DMS 273 treated with DMSO at 0.1 percent for 48 hours (cell line): ENCODE data around the gene GPR173.

ENCODE experiments used
- DNase-seq: peaks from one replicate; lab custom pipeline; 2025; lab: John Stamatoyannopoulos, UW

GPR173 gene

GRCh38 chrX:53048169-53049126, at the start of gene GPR173:
Gene GPR173, plus strand, starts transcription at chrX:53048789. Its CDS starts 27,833 bp downstream, at chrX:53076622.
- no peak for DNase-seq

- DNase-seq: no peak
Measured at GRCh38 chrX:53000447-53001135, 48.0 kb upstream of the GPR173 start.

- no peak for DNase-seq
Measured at GRCh38 chrX:53001958-53002357, 46.6 kb upstream of the GPR173 start.

- no peak for DNase-seq
Measured at GRCh38 chrX:53003111-53003510, 45.5 kb upstream of the GPR173 start.

GRCh38 chrX:53004038-53004437, 44.6 kb upstream of the GPR173 start:
- no peak for DNase-seq

GRCh38 chrX:53004811-53005210, 43.8 kb upstream of the GPR173 start:
- no peak for DNase-seq

- no peak for DNase-seq
Measured at GRCh38 chrX:53005327-53005726, 43.3 kb upstream of the GPR173 start.

GRCh38 chrX:53009032-53009431, 39.6 kb upstream of the GPR173 start:
- DNase-seq: no peak

- no peak for DNase-seq
Measured at GRCh38 chrX:53013291-53013690, 35.3 kb upstream of the GPR173 start.

- no peak for DNase-seq
Measured at GRCh38 chrX:53018627-53019026, 30.0 kb upstream of the GPR173 start.

- no peak for DNase-seq
Measured at GRCh38 chrX:53022381-53022780, 26.2 kb upstream of the GPR173 start.

- no peak for DNase-seq
Measured at GRCh38 chrX:53028678-53029077, 19.9 kb upstream of the GPR173 start.

GRCh38 chrX:53031380-53031779, 17.2 kb upstream of the GPR173 start:
- no peak for DNase-seq

GRCh38 chrX:53036149-53036548, 12.4 kb upstream of the GPR173 start:
- no peak for DNase-seq

GRCh38 chrX:53039236-53039635, 9.4 kb upstream of the GPR173 start:
- DNase-seq: no peak

GRCh38 chrX:53044995-53045394, 3.6 kb upstream of the GPR173 start:
- no peak for DNase-seq

- DNase-seq: no peak
Measured at GRCh38 chrX:53047228-53047627, 1.4 kb upstream of the GPR173 start.

- DNase-seq: no peak
Measured at GRCh38 chrX:53049127-53049517, 533 bp downstream of the GPR173 start.

GRCh38 chrX:53050841-53051240, 2.3 kb downstream of the GPR173 start:
- DNase-seq: no peak

- DNase-seq: no peak
Measured at GRCh38 chrX:53055244-53055849, 6.8 kb downstream of the GPR173 start.

GRCh38 chrX:53056292-53056691, 7.7 kb downstream of the GPR173 start:
- no peak for DNase-seq

- DNase-seq: no peak
Measured at GRCh38 chrX:53065104-53065503, 16.5 kb downstream of the GPR173 start.

- no peak for DNase-seq
Measured at GRCh38 chrX:53071064-53071463, 22.5 kb downstream of the GPR173 start.
